NCI-H524 (cell line): Measurements from ENCODE around the gene IL4R.

Experiments used
- DNase-seq, 2 experiments: peaks; one replicate each; lab custom pipeline; 2025; lab: John Stamatoyannopoulos, UW

Gene IL4R

DNA sequence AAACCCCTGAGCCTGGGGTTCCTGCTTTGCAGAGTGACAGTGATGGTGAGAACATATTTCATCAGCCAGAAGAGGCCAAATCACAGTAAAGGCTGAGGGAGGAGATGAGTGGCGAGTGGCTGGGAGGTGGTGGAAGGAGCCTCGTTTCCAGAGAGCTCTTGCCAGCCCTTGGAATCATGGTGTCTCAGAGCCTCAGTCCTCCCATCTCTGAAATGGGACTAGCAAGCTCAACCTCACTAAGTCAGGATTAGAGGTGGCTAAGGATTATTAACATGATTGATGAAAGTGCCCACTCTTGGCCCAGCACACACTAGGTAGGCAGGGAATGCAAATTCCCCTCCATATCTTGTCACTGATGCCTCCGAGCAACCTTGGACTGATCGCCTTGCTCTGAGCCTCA, 43.0 kb downstream of the IL4R start:
- no peak for DNase-seq

- DNase-seq: no peak
These were observed 45.3 kb downstream of the IL4R start for GRCh38 chr16:27359051-27359450.

GRCh38 chr16:27359615-27360014, 45.8 kb downstream of the IL4R start:
- DNase-seq: no peak

GRCh38 chr16:27361987-27362386, 48.2 kb downstream of the IL4R start:
- DNase-seq: no peak

DNA sequence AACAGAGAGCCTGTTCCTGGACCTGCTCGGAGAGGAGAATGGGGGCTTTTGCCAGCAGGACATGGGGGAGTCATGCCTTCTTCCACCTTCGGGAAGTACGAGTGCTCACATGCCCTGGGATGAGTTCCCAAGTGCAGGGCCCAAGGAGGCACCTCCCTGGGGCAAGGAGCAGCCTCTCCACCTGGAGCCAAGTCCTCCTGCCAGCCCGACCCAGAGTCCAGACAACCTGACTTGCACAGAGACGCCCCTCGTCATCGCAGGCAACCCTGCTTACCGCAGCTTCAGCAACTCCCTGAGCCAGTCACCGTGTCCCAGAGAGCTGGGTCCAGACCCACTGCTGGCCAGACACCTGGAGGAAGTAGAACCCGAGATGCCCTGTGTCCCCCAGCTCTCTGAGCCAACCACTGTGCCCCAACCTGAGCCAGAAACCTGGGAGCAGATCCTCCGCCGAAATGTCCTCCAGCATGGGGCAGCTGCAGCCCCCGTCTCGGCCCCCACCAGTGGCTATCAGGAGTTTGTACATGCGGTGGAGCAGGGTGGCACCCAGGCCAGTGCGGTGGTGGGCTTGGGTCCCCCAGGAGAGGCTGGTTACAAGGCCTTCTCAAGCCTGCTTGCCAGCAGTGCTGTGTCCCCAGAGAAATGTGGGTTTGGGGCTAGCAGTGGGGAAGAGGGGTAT, 48.9 kb downstream of the IL4R start:
- DNase-seq: no peak

DNA sequence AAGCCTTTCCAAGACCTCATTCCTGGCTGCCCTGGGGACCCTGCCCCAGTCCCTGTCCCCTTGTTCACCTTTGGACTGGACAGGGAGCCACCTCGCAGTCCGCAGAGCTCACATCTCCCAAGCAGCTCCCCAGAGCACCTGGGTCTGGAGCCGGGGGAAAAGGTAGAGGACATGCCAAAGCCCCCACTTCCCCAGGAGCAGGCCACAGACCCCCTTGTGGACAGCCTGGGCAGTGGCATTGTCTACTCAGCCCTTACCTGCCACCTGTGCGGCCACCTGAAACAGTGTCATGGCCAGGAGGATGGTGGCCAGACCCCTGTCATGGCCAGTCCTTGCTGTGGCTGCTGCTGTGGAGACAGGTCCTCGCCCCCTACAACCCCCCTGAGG, 49.5 kb downstream of the IL4R start:
- DNase-seq: no peak

DNA sequence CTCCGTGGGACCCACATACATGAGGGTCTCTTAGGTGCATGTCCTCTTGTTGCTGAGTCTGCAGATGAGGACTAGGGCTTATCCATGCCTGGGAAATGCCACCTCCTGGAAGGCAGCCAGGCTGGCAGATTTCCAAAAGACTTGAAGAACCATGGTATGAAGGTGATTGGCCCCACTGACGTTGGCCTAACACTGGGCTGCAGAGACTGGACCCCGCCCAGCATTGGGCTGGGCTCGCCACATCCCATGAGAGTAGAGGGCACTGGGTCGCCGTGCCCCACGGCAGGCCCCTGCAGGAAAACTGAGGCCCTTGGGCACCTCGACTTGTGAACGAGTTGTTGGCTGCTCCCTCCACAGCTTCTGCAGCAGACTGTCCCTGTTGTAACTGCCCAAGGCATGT, 50.0 kb downstream of the IL4R start:
- DNase-seq: peak in 1 of 2 experiments; percentile 10

GRCh38 chr16:27364493-27365141, 50.8 kb downstream of the IL4R start:
- no peak for DNase-seq

DNA sequence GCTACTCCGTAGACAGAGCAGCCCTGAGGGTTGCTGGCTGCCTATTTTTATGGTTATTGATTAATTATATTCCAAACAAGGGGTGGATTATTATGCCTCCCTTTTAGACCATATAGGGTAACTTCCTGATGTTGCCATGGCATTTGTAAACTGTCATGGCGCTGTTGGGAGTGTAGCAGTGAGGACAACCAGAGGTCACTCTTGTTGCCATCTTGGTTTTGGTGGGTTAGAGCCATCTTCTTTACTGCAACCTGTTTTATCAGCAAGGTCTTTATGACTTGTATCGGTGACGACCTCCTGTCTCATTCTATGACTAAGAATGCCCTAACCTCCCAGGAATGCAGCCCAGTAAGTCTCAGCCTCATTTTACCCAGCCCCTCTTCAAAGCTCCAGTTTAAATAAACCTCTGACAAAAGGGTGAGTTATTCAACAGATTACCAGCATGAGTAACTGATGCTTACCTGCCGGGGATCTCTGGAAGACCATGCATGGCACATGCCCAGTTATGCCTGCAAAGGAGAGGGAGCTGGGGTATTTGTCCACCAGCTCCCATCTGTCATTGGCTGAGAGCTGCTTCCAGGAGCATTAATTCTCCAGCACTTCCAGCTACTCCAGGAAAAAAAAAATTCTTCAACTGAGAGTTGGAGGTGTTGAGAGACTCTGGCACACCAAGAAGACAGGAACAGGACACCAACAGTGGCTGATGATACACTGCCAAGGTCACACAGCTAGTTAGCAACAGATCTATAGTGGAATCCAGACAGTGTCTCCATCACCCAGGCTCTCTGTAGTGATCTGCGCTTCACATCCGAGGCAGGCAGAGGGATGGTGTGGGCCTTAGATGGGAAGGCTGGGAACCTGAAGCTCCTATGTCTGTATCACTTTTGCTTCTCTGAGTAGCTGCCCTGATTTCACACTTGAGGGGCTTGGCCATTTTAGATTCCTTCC, 51.6 kb downstream of the IL4R start:
- no peak for DNase-seq

DNA sequence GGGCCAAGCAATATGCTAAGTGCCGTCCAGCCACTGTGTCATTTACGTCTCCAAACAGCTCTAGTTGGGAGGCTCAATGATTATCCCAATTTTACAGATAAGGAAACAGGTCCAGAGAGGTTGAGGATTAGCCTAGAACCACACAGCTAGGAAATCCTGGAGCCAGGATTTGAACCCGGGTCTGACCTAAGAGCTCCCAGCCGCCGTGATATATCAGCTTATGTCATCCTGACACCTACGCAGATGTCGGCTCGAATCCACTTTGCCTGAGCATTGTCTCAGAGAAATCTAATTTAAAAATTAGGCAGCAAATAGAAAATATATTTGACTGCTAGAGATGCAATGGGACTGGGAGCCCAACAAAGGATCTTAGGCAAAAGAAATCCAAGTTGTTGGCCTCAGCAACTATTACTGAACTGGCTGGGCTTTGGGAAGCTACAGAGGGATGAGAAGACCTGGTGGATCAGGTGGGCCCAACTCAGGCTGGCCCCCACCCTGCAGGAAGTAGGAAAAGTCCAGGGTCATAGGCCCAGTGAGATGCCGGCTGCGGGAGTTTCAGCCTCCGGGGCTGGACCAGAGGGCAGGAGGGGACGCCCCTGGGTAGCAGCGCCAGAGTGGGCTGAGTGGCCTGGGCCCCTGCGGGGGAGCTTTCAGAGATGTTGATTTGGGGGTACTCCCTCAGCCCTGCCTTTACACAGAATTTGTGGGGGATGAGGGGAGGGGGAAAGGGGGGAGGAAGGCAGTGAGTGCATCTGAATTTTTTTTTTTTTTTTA, 53.1 kb downstream of the IL4R start:
- DNase-seq: no peak

- DNase-seq: peak; percentile 61 to 86
These were observed 53.9 kb downstream of the IL4R start for GRCh38 chr16:27367461-27368357.

- no peak for DNase-seq
These were observed 54.6 kb downstream of the IL4R start for GRCh38 chr16:27368358-27368722.

DNA sequence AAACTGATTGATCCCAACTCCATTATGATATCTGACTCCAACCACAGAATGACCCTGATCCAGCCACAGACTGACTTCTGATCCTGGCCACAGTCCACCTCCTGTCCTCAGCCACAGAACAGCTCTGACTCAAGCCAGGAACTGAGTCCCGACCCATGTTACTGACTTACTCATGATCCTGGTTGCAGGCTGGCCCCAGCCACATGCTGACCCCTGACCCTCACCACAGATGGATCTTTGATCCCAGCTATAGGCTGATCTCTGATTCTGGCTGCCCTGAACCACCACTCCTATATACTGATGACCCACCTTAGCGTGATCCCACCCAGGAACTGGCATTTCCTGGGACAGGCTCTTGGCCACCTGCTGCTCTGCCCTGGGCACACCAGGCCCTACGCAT, 56.0 kb downstream of the IL4R start:
- DNase-seq: no peak

GRCh38 chr16:27370318-27370717, 56.5 kb downstream of the IL4R start:
- DNase-seq: no peak

DNA sequence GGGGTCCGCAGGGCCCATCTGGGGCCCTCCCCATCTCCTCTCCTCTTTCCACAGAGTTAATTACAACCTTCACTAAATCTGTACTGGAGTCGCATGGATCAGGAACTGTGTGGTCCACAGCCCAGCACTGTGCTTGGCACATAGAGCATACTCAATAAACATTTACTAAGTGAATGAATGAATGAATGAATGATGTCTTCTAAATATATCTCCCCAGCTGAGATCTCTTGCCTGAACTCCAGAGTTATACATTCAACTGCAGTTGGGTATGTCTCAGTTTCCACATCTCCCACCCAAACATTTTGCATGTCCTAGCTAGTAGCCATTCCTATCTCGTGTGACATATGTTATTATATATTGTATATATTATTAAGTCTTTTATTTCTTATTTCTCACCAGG, 59.5 kb downstream of the IL4R start:
- no peak for DNase-seq

DNA sequence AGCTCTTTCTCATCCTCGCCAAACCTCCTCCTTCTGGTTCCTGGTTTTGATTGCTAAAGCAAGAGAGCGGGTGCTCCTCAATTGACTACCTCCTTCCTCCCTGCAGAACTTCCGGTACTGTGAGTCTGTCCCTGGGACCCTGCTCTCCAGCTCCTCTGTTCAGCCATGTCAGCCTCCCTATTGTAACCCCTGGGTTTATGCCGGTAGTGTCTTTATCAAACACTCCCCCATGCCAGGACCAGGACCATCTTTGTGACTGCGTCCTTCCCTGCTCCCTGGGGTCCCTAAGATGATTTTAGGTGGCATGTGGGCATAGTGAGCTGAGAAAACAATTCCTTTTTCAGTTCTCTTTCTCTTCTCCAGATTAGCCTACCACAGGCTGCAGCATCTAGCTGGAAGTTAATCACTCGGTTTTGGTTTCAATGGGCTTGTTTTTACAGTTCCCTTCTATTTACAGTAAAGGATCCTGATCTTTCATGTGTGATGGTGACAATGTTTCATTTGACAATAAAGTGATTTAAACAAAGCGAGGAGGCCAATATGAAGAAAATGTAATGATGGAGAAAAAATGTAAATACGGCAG, 60.5 kb downstream of the IL4R start:
- no peak for DNase-seq

DNA sequence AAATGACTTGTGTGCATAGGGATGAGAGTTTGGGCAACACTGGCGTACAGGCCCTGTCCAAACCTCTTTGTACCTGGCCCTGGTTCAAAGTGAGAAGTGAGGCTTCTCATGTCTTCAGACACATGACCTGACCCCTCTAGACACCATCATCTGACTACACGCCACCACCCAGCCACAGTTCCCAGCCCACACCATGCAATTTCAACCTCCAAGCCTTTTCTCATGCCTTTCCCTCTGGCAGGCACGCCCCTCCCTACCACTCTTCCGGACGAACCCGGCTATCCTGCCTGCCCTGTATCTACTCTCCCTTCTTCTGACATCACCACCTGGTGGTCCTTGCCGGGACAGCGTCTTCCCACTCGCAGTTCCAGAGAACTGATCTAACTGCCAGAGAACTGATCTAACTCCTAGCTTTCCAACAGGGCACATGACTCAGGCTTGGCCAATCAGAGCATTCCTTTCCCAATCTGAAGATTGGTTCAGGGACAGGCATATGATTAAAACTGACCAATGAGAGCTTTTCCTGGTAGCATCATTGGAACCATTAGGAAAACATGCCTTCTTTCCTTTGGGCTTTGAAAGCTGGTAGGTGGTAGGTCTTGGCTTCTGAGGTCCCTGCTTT, 61.1 kb downstream of the IL4R start:
- peak; percentile 92 to 96 for DNase-seq

DNA sequence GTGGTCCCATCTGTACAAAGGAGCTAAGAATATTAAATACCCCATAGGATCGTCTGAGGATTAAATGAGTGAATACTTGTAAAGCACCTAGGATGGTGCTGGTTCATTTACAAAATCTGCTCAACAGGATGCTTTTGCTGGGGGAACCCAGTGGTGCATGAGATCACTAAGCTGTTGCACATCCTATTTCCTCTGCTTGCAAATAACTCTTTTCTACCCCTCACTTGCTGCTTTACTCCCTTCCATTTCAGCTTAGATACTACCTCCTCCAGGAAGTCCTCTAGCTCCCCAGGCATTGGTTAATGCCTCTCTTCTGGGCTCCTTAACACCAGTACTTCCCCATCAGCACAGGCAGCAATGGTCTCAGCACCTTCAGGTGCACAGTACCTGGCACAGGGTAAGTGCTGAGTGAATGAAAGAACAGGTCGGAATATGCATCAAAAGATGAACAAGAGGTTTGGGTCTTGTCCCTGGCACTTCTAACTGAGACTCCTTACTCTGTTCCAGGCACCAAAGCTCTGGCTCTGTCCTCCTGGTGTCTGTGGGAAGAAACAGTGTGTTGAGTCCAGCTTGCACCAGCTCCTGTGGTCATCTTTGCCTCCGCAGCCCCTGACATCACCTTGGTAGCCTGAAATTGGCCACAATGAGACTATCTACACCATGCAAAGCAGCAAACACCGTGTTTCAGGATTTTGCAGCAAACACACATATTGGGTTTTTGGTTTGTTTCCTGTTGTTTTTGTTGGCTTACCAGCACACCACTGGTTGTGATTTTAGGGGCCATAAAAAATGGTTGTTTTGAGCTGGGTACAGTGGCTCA, 64.1 kb downstream of the IL4R start:
- DNase-seq: peak; percentile 43 to 44

DNA sequence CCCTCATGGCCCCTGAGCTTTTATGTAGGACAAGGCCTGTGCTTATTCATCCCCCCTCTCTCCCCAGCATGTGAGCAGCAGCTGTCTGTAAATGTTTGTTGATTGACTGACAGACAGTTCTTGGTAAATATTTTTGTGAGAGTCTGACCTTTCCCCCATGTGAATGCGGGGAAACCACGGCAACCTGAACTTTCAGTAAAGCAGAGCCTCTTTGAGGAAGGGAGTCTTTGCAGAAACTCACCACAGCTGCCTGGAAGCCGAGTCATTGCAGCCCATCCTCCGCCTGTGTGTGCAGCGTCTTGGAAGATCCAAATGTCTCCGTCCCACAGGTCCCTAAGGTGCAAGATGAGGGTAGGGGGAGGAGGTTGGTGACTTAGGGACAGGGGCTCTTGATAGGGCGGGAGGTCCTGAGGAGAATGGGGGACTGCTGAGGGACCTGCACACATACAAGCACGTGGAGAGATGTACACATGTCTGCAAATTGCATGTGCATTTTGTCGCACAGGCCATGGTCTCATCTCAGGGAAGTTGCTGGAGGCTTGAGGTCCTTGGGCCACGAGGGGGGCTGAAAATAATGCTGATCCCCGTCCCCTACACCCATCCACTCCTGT, 65.2 kb downstream of the IL4R start:
- no peak for DNase-seq
